Vagina (tissue), 2 donors: ENCODE results near the gene PLEKHG4B.

ENCODE experiments used
- POLR2AphosphoS5 ChIP-seq, 2 donors: sonication (generic); formaldehyde crosslinking; IDR thresholded peaks; one replicate each; pipeline ENCODE4 v1.9.0; 2017; ENCODE audit warnings: antibody characterized with exemption in 2 of 2, mild to moderate bottlenecking in 2 of 2, low read depth in 1 of 2; ENCODE audit not compliant: insufficient read depth in 1 of 2
- TF ChIP-seq, protein P1 (sequence below), 3 experiments: fragments of 450-650 bp in 2 of 3; fragments of 200-600 bp in 1 of 3; sonication (generic) in 1 of 3; IDR thresholded peaks; one replicate each; pipeline ENCODE4 v1.5.1; 2017 to 2019; ENCODE audit warnings: antibody characterized with exemption in 3 of 3, mild to moderate bottlenecking in 2 of 3, moderate library complexity in 2 of 3

- TF ChIP-seq, protein P1, sequence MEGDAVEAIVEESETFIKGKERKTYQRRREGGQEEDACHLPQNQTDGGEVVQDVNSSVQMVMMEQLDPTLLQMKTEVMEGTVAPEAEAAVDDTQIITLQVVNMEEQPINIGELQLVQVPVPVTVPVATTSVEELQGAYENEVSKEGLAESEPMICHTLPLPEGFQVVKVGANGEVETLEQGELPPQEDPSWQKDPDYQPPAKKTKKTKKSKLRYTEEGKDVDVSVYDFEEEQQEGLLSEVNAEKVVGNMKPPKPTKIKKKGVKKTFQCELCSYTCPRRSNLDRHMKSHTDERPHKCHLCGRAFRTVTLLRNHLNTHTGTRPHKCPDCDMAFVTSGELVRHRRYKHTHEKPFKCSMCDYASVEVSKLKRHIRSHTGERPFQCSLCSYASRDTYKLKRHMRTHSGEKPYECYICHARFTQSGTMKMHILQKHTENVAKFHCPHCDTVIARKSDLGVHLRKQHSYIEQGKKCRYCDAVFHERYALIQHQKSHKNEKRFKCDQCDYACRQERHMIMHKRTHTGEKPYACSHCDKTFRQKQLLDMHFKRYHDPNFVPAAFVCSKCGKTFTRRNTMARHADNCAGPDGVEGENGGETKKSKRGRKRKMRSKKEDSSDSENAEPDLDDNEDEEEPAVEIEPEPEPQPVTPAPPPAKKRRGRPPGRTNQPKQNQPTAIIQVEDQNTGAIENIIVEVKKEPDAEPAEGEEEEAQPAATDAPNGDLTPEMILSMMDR (IDR thresholded peaks at IDR 0.05): no peak
- no peak for TF ChIP-seq POLR2AphosphoS5 (IDR thresholded peaks at IDR 0.05; ENCODE audit: insufficient read depth in 1 of 2, low read depth in 1 of 2)
These were observed 14.6 kb downstream of the PLEKHG4B start for GRCh38 chr5:106587-106986.
